ENCODE data around the gene CLEC2L. TPM values are rescaled to one million over a fixed set of nuclear protein-coding genes. Genes with fewer than 3 reads are reported as not detected.

CLEC2L gene
- total RNA-seq (2012; rRNA removed) (not detected in 2 replicates), polyA plus RNA-seq (2012; rRNA removed) (not detected in 2 replicates), Bru-seq, nascent RNA (percentile 5 among the genes with signal in this experiment), BruChase-seq, experiment 1, labeled RNA remaining after a 6-hour chase (percentile 9 among the genes with signal in this experiment), BruChase-seq, experiment 2, labeled RNA remaining after a 2-hour chase (percentile 10 among the genes with signal in this experiment)
- not detected in 2 replicates for polyA plus RNA-seq (2012; cell fraction: cytosol; rRNA removed)
- 0.03 and 0.07 TPM in 2 replicates for polyA plus RNA-seq (2012; cell fraction: nucleus; rRNA removed; ENCODE audit: low replicate concordance)
- long read RNA-seq: 0 reads

GRCh38 chr7:139523199-139523941, at the start of gene CLEC2L:
Gene CLEC2L (plus strand): TSS chr7:139523685. CDS start chr7:139523928, 243 bp downstream.
- CTCF ChIA-PET: no interaction called here
- peaks cover 6% of the 10 kb centered on the region; the same call in 1 of the 2 replicates for H3K4me1 ChIP-seq (ENCODE audit: control insufficient read depth, insufficient read depth, low read length)
- peaks cover 39% of the 10 kb centered on the region for H3K27me3 ChIP-seq (ENCODE audit: control insufficient read depth, insufficient read depth, low read length)
- no peak within 1 kb of the TSS for H3K23ac ChIP-seq (ENCODE audit: low read depth, low read length)
- no peaks in the 10 kb centered on the region for H3K79me1 ChIP-seq (ENCODE audit: low read depth in 1 of 2, low read length in 2 of 2)
- H3K4ac ChIP-seq (ENCODE audit: low read depth, low read length): no peak within 1 kb of the TSS
- no peak within 1 kb of the TSS for H3K14ac ChIP-seq (replicated peaks; ENCODE audit: low read depth, low read length)
- H3K9me3 ChIP-seq (ENCODE audit: control insufficient read depth, insufficient read depth, low read length): peaks cover 4% of the 10 kb centered on the region
- H2AK5ac ChIP-seq (ENCODE audit: low read depth, low read length): no peak within 1 kb of the TSS
- dilution Hi-C loops (cut with HindIII; ENCODE audit: low sequenced_read_pairs, unreplicated experiment): no loop called here
- ATAC-seq (ENCODE audit: low read depth): peak; percentile 73
- H2BK5ac ChIP-seq (ENCODE audit: low read depth, low read length, poor library complexity, severe bottlenecking): no peak within 1 kb of the TSS
- WGBS, 2 experiments (ENCODE audit: extremely low coverage in 2 of 2, insufficient read length in 1 of 2): 2% methylated on average over 26 of the region's 75 CpGs; no CpG with 5 or more reads in 1 of the 2 experiments
- intact Hi-C loops (cut with micrococcal nuclease): no loop called here
- no peak within 1 kb of the TSS for H2AK9ac ChIP-seq (replicated peaks; ENCODE audit: low read depth, low read length, poor library complexity)
- H2AFZ ChIP-seq (replicated peaks; ENCODE audit: low read length, poor library complexity): peak within 1 kb of the TSS; percentile 63
- POLR2A ChIA-PET (ENCODE audit: unreplicated experiment): no interaction called here
- peak within 1 kb of the TSS; percentile 39; the same call in 1 of the 2 replicates for H3K4me3 ChIP-seq (ENCODE audit: insufficient read depth, low read depth, low read length)
- no peak within 1 kb of the TSS for H3K27ac ChIP-seq (ENCODE audit: insufficient read depth, low read length)
- no peak within 1 kb of the TSS for H2BK15ac ChIP-seq (ENCODE audit: low read depth, low read length)
- no peak within 1 kb of the TSS for H4K5ac ChIP-seq (ENCODE audit: low read depth, low read length)
- TF ChIP-seq CHD1 (IDR thresholded peaks at IDR 0.05; ENCODE audit: low read depth, low read length): no peak
- TF ChIP-seq MAZ (IDR thresholded peaks at IDR 0.05; ENCODE audit: borderline replicate concordance, low read depth, low read length): 0 out of 2 replicates have a peak, but pooled peaks have one; percentile 30
- no peaks in the 10 kb centered on the region for H3K36me3 ChIP-seq (ENCODE audit: control insufficient read depth, insufficient read depth, low read length)
- H4K8ac ChIP-seq (ENCODE audit: low read depth in 2 of 2, low read length in 2 of 2): no peak within 1 kb of the TSS
- no peak within 1 kb of the TSS for H4K91ac ChIP-seq (ENCODE audit: insufficient read depth, low read depth, low read length)
- peaks cover 4% of the 10 kb centered on the region for H3K9me1 ChIP-seq (ENCODE audit: insufficient read depth, low read length)
- DNase-seq: no peak
- in situ Hi-C loops (cut with MboI; ENCODE audit: low sequenced_read_pairs): no loop called here
- H3K18ac ChIP-seq (ENCODE audit: low read depth, low read length): no peak within 1 kb of the TSS
- no peak within 1 kb of the TSS for H3K9ac ChIP-seq (ENCODE audit: low read depth, low read length)
- H2BK20ac ChIP-seq (ENCODE audit: low read depth, low read length): no peak within 1 kb of the TSS
- no peak within 1 kb of the TSS for H2BK120ac ChIP-seq (ENCODE audit: low read depth, low read length)
- H3K56ac ChIP-seq (ENCODE audit: extremely low read depth, insufficient read depth, low read length): no peak within 1 kb of the TSS
- peak within 1 kb of the TSS; percentile 33; the same call in 1 of the 2 replicates for H3K4me2 ChIP-seq (ENCODE audit: low read depth, low read length)
- peaks cover 4% of the 10 kb centered on the region; the same call in 1 of the 2 replicates for H4K20me1 ChIP-seq (ENCODE audit: insufficient read depth, low read length)
- no TSS peak for BruUV-seq (replicated peaks)

Measured in IMR-90 (cell line).